Mucosa of stomach (tissue), 1 donor: ENCODE results near the gene SLC30A3.

Experiments used
- H3K27me3 ChIP-seq: one replicate; pipeline ENCODE4 v1.7.0; 2013; ENCODE audit warnings: mild to moderate bottlenecking, low read length; ENCODE audit not compliant: control insufficient read depth, insufficient read depth
- H3K36me3 ChIP-seq: one replicate; pipeline ENCODE4 v1.7.0; 2013; ENCODE audit warnings: low read length; ENCODE audit not compliant: control insufficient read depth, insufficient read depth
- H3K4me1 ChIP-seq: one replicate; pipeline ENCODE4 v1.7.0; 2013; ENCODE audit warnings: mild to moderate bottlenecking, low read length; ENCODE audit not compliant: control insufficient read depth, insufficient read depth
- H3K4me3 ChIP-seq: one replicate; pipeline ENCODE4 v1.7.0; 2013; ENCODE audit warnings: low read length
- H3K9ac ChIP-seq: one replicate; pipeline ENCODE4 v1.7.0; 2013; ENCODE audit warnings: mild to moderate bottlenecking, low read length, moderate library complexity
- H3K9me3 ChIP-seq: one replicate; pipeline ENCODE4 v1.7.0; 2013; ENCODE audit warnings: mild to moderate bottlenecking, low read length, moderate library complexity; ENCODE audit not compliant: control insufficient read depth
- donor health status: Pancreatic carcinoma.

Gene SLC30A3

DNA sequence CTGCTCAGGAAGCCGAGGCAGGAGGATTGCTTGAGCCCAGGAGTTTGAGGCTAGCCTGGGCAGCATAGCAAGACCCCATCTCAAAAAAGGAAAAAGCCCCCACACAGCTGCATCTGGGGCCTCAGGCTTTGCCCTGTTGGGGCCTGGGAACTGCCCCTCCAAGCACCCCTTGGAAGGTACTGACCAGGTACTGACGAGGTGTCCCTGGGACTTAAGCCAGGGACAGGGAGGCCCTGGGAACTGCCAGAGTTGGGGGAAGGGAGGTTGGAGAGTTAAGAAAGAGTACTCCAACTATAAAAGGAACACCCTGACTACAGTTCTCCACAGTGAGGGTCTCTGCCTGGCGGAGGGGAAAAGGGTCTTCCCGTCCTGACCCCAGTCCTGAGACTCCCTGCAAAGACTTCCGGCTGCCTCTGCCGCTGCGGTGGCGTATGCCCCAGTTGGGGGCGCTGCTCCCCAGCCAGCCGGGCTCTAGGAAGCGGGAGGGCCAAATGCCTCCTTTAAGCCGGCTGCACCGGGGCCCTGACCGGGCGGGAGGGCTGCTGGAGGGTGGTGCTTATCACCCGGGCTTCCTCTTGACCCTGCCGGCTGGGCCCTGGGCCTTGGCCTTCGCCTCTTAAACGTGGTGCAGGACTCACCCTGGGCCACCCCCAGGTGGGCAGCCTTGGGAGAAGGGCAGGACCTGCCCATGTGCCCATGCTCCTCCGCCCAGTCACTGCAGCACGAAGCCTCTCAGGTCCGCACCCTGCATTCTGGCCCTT lies 12.8 kb downstream of the SLC30A3 start:
- Histone ChIP-seq H3K4me3 (no peak overlapping the region), H3K36me3 (no peaks in the 10 kb centered on the region), H3K9ac (no peak overlapping the region), H3K4me1 (peaks cover 7% of the 10 kb centered on the region), H3K27me3 (peaks cover 30% of the 10 kb centered on the region), H3K9me3 (no peaks in the 10 kb centered on the region)

DNA sequence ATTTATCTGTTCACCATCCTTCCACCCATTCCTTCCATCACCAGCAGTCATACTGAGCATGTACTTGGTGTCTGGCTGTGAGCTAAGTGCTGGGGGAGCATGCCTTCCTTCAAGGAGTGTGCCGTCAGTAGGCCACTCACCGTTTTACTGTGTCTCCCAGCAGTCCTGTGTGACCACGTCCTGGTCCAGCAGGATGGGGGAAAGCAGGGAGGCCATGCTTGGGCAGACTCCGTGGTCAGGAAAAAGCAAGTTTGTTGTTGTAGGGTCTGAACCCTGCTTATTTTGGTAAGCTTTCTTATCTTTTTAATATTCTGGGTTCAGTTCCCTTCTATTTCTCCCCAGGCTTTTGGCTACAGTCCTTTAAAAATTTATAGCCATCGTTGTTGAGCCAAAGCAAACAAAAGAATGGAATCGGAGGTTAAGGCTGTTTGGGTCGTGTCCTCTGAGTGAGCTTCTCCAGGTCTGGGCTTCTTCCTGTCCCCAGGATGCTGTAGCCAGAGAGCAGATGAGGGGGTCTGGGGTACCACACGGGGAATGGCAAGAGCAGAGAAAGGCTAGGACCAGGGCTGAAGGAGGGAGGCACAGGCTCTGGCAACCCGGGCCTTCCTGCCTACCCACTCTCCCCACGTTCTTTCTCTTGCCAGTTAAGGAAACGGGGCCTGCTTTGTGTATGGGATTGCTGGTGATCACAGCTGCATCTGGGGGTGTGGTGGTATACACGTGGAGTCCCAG lies 13.5 kb downstream of the SLC30A3 start:
- H3K36me3 ChIP-seq, result no peaks in the 10 kb centered on the region
- peaks cover 25% of the 10 kb centered on the region for H3K27me3 ChIP-seq
- no peak overlapping the region for H3K9ac ChIP-seq

DNA sequence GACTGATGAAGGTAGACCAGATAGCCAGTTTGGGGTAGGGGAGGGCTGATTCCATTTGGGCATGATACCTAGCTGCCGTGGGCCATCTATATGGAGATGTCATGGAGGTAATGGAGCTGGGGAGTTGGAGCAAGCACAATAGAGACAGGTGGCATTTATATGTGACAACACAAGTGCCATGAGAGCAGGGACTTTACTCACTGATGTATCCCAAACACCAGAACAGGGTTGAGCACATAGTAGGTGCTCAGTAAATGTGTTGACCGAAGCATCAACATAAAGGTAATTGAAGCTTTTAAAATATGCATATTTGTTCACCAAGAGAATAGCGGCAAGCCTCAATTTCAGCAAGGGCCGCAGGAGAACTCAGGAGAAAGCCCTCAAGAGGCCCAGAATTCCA lies 15.0 kb downstream of the SLC30A3 start:
- Histone ChIP-seq H3K9ac (no peak overlapping the region), H3K36me3 (no peaks in the 10 kb centered on the region), H3K4me3 (no peak overlapping the region), H3K9me3 (no peaks in the 10 kb centered on the region), H3K4me1 (peaks cover 7% of the 10 kb centered on the region), H3K27me3 (peaks cover 19% of the 10 kb centered on the region)

More for the DNA sequence above, 13.5 kb downstream of the SLC30A3 start:
- no peaks in the 10 kb centered on the region for H3K9me3 ChIP-seq
- H3K4me1 ChIP-seq, result peaks cover 7% of the 10 kb centered on the region
- no peak overlapping the region for H3K4me3 ChIP-seq

DNA sequence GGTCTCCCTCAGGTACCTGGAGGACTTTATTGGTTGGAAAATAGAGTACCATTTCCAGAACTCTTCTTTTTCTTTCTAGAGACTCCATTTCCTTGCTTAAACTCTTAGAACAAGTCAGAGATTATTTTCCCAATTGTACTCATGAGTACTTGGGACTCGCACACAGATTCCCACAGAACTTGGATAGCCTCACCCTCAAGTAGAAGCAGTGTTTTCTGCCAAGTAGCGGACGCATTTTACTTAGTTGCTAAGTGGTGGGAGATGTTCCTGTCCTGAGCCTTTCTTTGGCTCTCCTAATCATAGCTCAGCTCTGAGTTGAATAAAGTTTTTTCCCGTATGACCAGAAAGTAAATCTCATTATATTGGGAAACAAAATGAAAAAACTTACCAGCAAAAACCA lies 17.2 kb downstream of the SLC30A3 start:
- H3K27me3 ChIP-seq, result peaks cover 12% of the 10 kb centered on the region
- H3K4me1 ChIP-seq, result peaks cover 7% of the 10 kb centered on the region
- no peaks in the 10 kb centered on the region for H3K36me3 ChIP-seq
- H3K9me3 ChIP-seq, result no peaks in the 10 kb centered on the region
- no peak overlapping the region for H3K4me3 ChIP-seq
- H3K9ac ChIP-seq, result no peak overlapping the region

DNA sequence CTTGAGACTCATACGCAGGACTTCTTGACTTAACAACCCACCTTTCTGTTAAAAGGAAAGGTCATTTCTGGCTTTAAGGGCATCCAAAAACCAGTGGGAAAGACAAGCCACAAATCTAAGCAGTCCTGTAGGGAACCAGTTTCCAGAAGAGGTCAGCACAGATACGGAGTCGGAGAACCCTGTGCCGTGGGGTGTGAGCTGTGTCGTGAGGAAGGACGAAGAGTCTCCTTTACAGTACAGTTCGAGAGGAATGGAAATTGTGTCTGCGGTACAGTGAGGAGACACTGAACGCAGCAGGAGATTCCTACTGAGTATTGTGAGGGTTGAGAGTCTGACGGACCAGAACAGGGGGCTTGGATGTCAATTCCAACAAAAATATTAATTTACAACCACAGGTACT lies 17.7 kb downstream of the SLC30A3 start:
- Histone ChIP-seq H3K4me3 (no peak overlapping the region), H3K27me3 (peaks cover 7% of the 10 kb centered on the region), H3K36me3 (no peaks in the 10 kb centered on the region), H3K4me1 (peaks cover 3% of the 10 kb centered on the region), H3K9ac (no peak overlapping the region), H3K9me3 (no peaks in the 10 kb centered on the region)

DNA sequence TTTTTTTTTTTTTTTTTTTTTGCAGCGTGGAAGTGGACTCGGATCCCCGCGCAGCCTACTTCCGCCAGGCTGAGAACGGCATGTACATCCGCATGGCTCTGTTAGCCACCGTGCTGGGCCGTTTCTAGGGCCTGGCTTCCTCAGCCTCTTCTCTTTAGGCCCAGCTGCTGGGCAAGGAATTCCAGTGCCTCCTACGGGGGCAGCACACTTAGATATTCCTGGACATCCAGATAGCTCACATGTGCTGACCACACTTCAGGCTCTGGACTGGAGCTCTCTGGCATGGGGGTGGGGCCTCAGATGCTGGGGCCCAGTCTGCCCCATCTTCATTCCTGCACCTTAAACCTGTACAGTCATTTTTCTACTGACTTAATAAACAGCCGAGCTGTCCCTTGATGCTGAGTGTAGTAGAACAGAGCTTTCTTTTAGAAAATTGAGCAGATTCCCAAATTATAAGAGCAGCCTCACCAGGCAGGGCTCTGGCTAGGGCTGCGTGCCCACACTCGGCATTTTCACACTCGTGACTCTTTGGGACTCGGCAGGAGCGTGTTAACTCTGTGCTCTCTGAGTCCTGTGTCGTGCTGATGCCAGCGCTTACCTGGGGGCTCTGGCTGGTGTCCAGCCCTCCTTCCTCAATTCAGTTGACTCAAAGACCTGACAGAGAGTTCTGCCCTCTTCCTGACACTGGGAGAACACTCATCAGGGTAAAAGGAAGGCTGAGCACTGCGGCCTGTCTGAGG lies 19.3 kb downstream of the SLC30A3 start:
- Histone ChIP-seq H3K4me1 (no peaks in the 10 kb centered on the region), H3K27me3 (no peaks in the 10 kb centered on the region), H3K9me3 (no peaks in the 10 kb centered on the region), H3K36me3 (no peaks in the 10 kb centered on the region), H3K4me3 (no peak overlapping the region), H3K9ac (no peak overlapping the region)

DNA sequence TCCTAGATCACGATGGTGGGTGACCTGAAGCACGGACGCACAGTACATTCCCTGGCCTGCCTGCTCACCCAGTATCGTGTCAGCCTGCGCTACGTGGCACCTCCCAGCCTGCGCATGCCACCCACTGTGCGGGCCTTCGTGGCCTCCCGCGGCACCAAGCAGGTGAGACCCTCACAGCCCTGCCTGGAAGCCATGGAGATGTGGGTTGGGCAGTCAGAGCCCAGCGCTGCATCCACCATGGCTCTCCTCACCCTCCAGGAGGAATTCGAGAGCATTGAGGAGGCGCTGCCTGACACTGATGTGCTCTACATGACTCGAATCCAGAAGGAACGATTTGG lies 20.3 kb downstream of the SLC30A3 start:
- H3K36me3 ChIP-seq, result peaks cover 6% of the 10 kb centered on the region

DNA sequence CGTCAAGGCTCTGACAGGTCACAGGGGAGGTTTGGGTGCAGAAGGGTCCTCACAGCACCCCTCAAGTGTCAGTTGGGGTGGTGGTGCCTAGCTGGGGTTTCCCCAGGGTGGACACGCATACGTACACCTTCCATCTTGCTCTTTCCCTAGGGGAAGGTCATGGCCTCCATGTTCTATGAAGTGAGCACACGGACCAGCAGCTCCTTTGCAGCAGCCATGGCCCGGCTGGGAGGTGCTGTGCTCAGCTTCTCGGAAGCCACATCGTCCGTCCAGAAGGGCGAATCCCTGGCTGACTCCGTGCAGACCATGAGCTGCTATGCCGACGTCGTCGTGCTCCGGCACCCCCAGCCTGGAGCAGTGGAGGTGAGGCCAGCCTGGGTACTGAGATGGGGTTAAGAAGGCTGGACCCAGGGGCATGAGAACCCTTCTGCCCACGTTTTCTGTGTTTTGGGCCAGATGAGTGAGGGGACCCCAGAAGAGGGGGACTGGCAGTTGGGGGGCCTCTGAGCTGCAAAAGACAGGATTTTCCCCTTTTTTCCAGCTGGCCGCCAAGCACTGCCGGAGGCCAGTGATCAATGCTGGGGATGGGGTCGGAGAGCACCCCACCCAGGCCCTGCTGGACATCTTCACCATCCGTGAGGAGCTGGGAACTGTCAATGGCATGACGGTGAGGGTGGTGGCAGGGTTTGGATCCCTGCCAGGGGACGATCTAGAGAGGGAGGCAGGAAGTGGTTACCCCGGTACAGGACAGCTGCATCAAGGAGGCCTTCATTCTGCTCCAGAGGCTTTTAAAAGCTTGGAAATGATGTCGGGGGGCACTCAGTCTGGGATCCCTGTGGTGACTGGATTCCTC lies 20.9 kb downstream of the SLC30A3 start:
- Histone ChIP-seq H3K36me3 (peaks cover 9% of the 10 kb centered on the region), H3K9me3 (no peaks in the 10 kb centered on the region), H3K4me1 (no peaks in the 10 kb centered on the region), H3K9ac (no peak overlapping the region), H3K27me3 (no peaks in the 10 kb centered on the region), H3K4me3 (no peak overlapping the region)

More for the DNA sequence above, 20.3 kb downstream of the SLC30A3 start:
- H3K9me3 ChIP-seq, result no peaks in the 10 kb centered on the region
- H3K4me1 ChIP-seq, result no peaks in the 10 kb centered on the region
- no peaks in the 10 kb centered on the region for H3K27me3 ChIP-seq
- H3K4me3 ChIP-seq, result no peak overlapping the region
- no peak overlapping the region for H3K9ac ChIP-seq

DNA sequence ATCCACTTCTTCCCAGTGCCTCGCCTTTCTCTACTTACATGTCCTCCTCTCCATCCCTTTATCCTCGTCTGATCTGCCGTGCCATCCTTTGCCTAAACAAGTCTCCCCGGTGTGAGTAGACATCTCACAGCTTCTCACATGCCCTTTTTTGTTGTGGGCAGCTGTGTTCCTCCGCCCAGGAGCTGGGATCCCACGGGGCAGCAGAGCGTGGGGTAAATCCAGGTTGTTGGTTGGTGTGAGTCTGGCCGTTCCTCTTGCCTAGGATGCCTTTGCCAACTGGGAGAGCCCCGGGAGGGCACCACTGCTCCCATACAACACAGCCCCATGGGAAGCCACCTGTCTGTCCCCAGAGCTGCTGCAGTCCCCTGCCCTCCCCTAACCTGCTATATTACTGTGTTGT lies 22.4 kb downstream of the SLC30A3 start:
- Histone ChIP-seq H3K36me3 (peaks cover 9% of the 10 kb centered on the region), H3K9me3 (no peaks in the 10 kb centered on the region), H3K4me3 (no peak overlapping the region), H3K9ac (no peak overlapping the region), H3K27me3 (no peaks in the 10 kb centered on the region), H3K4me1 (no peaks in the 10 kb centered on the region)

DNA sequence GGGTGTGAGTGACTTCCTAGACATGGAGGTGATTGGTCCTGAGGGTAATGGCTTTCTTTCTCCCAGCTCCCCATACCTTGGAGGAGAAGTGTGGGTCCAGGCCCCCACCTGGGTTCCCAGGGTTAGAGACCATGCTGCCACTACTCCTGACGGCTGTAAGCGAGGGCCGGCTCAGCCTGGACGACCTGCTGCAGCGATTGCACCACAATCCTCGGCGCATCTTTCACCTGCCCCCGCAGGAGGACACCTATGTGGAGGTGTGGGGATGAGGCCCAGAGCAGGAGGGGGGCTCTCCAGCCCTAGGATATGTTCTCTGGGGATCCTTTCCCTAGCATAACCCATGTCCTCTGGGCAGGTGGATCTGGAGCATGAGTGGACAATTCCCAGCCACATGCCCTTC lies 23.9 kb downstream of the SLC30A3 start:
- Histone ChIP-seq H3K4me1 (no peaks in the 10 kb centered on the region), H3K36me3 (peaks cover 20% of the 10 kb centered on the region), H3K9me3 (no peaks in the 10 kb centered on the region), H3K4me3 (no peak overlapping the region), H3K27me3 (no peaks in the 10 kb centered on the region), H3K9ac (no peak overlapping the region)

DNA sequence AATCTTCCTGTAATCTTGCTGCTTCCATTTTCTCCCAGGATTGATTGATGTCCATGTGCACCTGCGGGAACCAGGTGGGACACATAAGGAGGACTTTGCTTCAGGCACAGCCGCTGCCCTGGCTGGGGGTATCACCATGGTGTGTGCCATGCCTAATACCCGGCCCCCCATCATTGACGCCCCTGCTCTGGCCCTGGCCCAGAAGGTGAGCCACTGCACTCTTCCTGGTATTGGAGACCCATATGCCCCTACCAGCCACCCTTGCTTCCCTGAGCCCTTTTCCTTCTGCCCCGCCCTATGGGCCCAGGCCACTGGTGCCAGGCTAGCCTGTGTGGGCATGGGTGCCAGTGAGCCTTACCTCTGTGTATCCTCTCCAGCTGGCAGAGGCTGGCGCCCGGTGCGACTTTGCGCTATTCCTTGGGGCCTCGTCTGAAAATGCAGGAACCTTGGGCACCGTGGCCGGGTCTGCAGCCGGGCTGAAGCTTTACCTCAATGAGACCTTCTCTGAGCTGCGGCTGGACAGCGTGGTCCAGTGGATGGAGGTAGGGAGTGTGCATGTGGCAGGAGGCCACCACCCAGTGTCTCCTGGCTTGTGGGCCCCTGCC lies 25.4 kb downstream of the SLC30A3 start:
- no peak overlapping the region for H3K4me3 ChIP-seq
- H3K27me3 ChIP-seq, result no peaks in the 10 kb centered on the region
- H3K36me3 ChIP-seq, result peaks cover 29% of the 10 kb centered on the region
- no peak overlapping the region for H3K9ac ChIP-seq
- H3K9me3 ChIP-seq, result no peaks in the 10 kb centered on the region
- no peaks in the 10 kb centered on the region for H3K4me1 ChIP-seq
